ENCODE measurements around the gene MYO3B. TPM values are rescaled to one million over a fixed set of nuclear protein-coding genes. Genes with fewer than 3 reads are reported as not detected.

Gene MYO3B
- total RNA-seq, 2 donors from 2014 or later, result 5.2 to 10.9 TPM

DNA sequence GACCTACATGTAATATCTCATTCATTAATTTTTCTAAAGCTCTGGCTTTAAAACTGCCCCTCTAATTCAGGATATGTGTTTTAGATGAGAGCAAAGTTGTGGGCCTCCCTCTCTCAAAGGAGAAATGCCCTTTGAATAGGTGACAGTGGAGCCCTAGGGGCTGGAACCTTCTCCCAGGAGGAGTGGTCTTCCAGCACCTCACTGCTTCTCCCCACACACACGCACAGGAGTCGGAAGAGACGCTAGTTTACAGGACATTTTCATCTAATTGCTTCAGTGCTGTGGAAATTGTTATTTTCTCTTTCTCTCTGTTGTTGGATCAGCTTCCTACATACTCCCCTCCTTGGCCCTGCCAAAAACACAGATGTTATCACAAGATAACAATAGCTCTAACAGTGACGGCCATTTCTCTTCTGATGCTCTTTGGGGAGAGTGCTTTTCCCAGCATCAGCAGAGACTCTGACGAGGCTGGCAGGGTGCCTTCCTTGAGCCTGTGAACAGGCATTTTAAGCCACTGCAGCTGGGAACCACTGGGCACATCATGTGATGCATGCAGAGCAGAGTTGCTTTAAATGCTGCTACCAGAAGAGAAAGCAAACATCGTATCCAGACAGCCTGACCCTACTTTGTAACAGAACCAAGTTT lies 327.8 kb downstream of the MYO3B start:
- no peaks in the 10 kb centered on the region for H3K9me3 ChIP-seq (ENCODE audit: control insufficient read depth, low read length)
- H3K36me3 ChIP-seq (ENCODE audit: control insufficient read depth, insufficient read depth, low read length), result no peaks in the 10 kb centered on the region
- no peak for TF ChIP-seq CTCF (conservative IDR thresholded peaks at IDR 0.05)
- no peaks in the 10 kb centered on the region for H3K27me3 ChIP-seq (ENCODE audit: control insufficient read depth, insufficient read depth, low read length, poor library complexity, severe bottlenecking)
- H3K27ac ChIP-seq (ENCODE audit: low read depth, low read length), result no peak overlapping the region
- H3K4me3 ChIP-seq (ENCODE audit: low read length), result no peak overlapping the region
- peak; percentile 76 for DNase-seq
- Mint-ChIP-seq H3K4me1 (peaks cover 60% of the 10 kb centered on the region), H3K9me3 (no peaks in the 10 kb centered on the region), H3K27me3 (ENCODE audit: insufficient read depth) (no peaks in the 10 kb centered on the region), H3K27ac (peak overlapping the region; percentile 31), H3K4me3 (no peak overlapping the region), H3K36me3 (ENCODE audit: low read depth) (no peaks in the 10 kb centered on the region)
- H3K4me1 ChIP-seq (ENCODE audit: control insufficient read depth, insufficient read depth, low read length), result peaks cover 10% of the 10 kb centered on the region
- no peak overlapping the region for H3K9ac ChIP-seq (ENCODE audit: extremely low read depth, low read length, poor library complexity, severe bottlenecking)
- 50 to 60% methylated on average over 3 to 6 of the region's 6 CpGs for whole genome bisulfite sequencing, 2 experiments (ENCODE audit: insufficient coverage in 1 of 2, insufficient read length in 1 of 2)

GRCh38 chr2:170509452-170510193 lies 331.7 kb downstream of the MYO3B start:
- Histone ChIP-seq H3K4me3 (ENCODE audit: low read length) (no peak overlapping the region), H3K9ac (ENCODE audit: extremely low read depth, low read length, poor library complexity, severe bottlenecking) (no peak overlapping the region), H3K27ac (ENCODE audit: low read depth, low read length) (no peak overlapping the region), H3K4me1 (ENCODE audit: control insufficient read depth, insufficient read depth, low read length) (peaks cover 5% of the 10 kb centered on the region), H3K36me3 (ENCODE audit: control insufficient read depth, insufficient read depth, low read length) (no peaks in the 10 kb centered on the region), H3K27me3 (ENCODE audit: control insufficient read depth, insufficient read depth, low read length, poor library complexity, severe bottlenecking) (no peaks in the 10 kb centered on the region), H3K9me3 (ENCODE audit: control insufficient read depth, low read length) (no peaks in the 10 kb centered on the region)
- DNase-seq, result no peak
- no peaks in the 10 kb centered on the region for H3K9me3 Mint-ChIP-seq
- no peaks in the 10 kb centered on the region for H3K27me3 Mint-ChIP-seq (ENCODE audit: insufficient read depth)
- H3K36me3 Mint-ChIP-seq (ENCODE audit: low read depth), result no peaks in the 10 kb centered on the region
- TF ChIP-seq CTCF (conservative IDR thresholded peaks at IDR 0.05), result no peak
- H3K4me1 Mint-ChIP-seq, result peaks cover 38% of the 10 kb centered on the region
- no peak overlapping the region for H3K4me3 Mint-ChIP-seq
- 92 to 99% methylated on average over 7 to 8 of the region's 8 CpGs for WGBS, 2 experiments (ENCODE audit: insufficient coverage in 1 of 2, insufficient read length in 1 of 2)
- no peak overlapping the region for H3K27ac Mint-ChIP-seq

- Mint-ChIP-seq H3K4me3 (no peak overlapping the region), H3K4me1 (peaks cover 14% of the 10 kb centered on the region), H3K27ac (no peak overlapping the region), H3K27me3 (ENCODE audit: insufficient read depth) (no peaks in the 10 kb centered on the region), H3K36me3 (ENCODE audit: low read depth) (no peaks in the 10 kb centered on the region), H3K9me3 (no peaks in the 10 kb centered on the region)
- 81 to 83% methylated on average over 2 of the region's 2 CpGs for WGBS, 2 experiments (ENCODE audit: insufficient coverage in 1 of 2, insufficient read length in 1 of 2)
- Histone ChIP-seq H3K27me3 (ENCODE audit: control insufficient read depth, insufficient read depth, low read length, poor library complexity, severe bottlenecking) (no peaks in the 10 kb centered on the region), H3K4me1 (ENCODE audit: control insufficient read depth, insufficient read depth, low read length) (peaks cover 3% of the 10 kb centered on the region), H3K9ac (ENCODE audit: extremely low read depth, low read length, poor library complexity, severe bottlenecking) (no peak overlapping the region), H3K4me3 (ENCODE audit: low read length) (no peak overlapping the region), H3K36me3 (ENCODE audit: control insufficient read depth, insufficient read depth, low read length) (no peaks in the 10 kb centered on the region), H3K9me3 (ENCODE audit: control insufficient read depth, low read length) (no peaks in the 10 kb centered on the region), H3K27ac (ENCODE audit: low read depth, low read length) (no peak overlapping the region)
- TF ChIP-seq CTCF (conservative IDR thresholded peaks at IDR 0.05), result no peak
- DNase-seq, result no peak
These were observed 334.3 kb downstream of the MYO3B start for GRCh38 chr2:170512266-170512665.
